HUES48 (cell line): ENCODE data around the gene DNLZ.
"Not testable (repeated sequence)": the region's sequence is repeated elsewhere in the genome, so short reads cannot be mapped to it uniquely, and the experiment has no call there.

Source experiments
- H3K27ac ChIP-seq: one replicate; pipeline ENCODE4 v1.7.0; 2013; ENCODE audit warnings: low read depth, low read length, inconsistent platforms
- H3K27me3 ChIP-seq: 2 replicates; pipeline ENCODE4 v1.6.1; 2013; ENCODE audit warnings: mild to moderate bottlenecking, low read length; ENCODE audit not compliant: control insufficient read depth, insufficient read depth
- H3K36me3 ChIP-seq: 2 replicates; pipeline ENCODE4 v1.6.1; 2013; ENCODE audit warnings: low read length; ENCODE audit not compliant: control insufficient read depth, insufficient read depth
- H3K4me1 ChIP-seq: 2 replicates; pipeline ENCODE4 v1.6.1; 2013; ENCODE audit warnings: mild to moderate bottlenecking, low read length; ENCODE audit not compliant: control insufficient read depth, insufficient read depth
- H3K4me3 ChIP-seq: 2 replicates; pipeline ENCODE4 v1.5.1; 2013; ENCODE audit warnings: mild to moderate bottlenecking, low read depth, low read length
- H3K9ac ChIP-seq: 2 replicates; pipeline ENCODE4 v1.6.1; 2013; ENCODE audit warnings: mild to moderate bottlenecking, low read depth, low read length, moderate library complexity
- H3K9me3 ChIP-seq: 2 replicates; pipeline ENCODE4 v1.6.1; 2013; ENCODE audit warnings: low read length; ENCODE audit not compliant: control insufficient read depth, insufficient read depth

DNLZ gene

DNA sequence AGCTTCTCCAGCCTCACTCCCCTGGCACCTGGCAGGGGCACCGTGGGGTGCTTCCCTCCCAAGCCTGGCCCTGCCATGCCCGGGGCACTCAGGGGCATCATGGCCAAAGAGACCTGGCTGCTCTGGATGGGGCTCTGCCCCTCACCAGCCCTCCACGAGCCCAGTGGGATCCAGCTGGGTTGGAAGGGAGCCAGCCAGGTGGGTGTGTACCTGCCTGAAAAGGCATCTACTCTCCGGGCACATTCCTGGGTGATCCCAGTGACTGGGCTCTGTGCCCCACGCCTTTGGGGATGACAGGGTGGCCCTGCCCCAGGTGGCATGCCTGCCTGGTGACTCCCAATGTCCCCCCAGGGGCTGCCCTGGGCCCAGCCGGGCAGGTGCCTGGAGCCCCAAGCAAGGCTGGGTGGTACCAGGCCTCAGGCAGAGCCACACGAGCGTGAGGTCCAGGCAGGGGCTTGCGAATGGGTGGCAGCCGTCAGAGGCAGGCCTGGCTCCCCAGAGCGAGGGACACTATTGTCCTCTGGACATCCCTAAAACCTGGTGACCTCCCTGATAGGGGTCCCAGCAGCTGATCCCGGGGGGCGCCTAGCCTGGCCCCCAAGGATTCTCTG is 35.4 kb downstream of the DNLZ start:
- H3K27ac ChIP-seq = no peak overlapping the region
- no peaks in the 10 kb centered on the region for H3K27me3 ChIP-seq
- peak overlapping the region; percentile 4; the same call in 1 of the 2 replicates for H3K9ac ChIP-seq
- H3K36me3 ChIP-seq = no peaks in the 10 kb centered on the region
- no peaks in the 10 kb centered on the region for H3K9me3 ChIP-seq
- peak overlapping the region; percentile 20 for H3K4me3 ChIP-seq
- peaks cover 19% of the 10 kb centered on the region for H3K4me1 ChIP-seq

DNA sequence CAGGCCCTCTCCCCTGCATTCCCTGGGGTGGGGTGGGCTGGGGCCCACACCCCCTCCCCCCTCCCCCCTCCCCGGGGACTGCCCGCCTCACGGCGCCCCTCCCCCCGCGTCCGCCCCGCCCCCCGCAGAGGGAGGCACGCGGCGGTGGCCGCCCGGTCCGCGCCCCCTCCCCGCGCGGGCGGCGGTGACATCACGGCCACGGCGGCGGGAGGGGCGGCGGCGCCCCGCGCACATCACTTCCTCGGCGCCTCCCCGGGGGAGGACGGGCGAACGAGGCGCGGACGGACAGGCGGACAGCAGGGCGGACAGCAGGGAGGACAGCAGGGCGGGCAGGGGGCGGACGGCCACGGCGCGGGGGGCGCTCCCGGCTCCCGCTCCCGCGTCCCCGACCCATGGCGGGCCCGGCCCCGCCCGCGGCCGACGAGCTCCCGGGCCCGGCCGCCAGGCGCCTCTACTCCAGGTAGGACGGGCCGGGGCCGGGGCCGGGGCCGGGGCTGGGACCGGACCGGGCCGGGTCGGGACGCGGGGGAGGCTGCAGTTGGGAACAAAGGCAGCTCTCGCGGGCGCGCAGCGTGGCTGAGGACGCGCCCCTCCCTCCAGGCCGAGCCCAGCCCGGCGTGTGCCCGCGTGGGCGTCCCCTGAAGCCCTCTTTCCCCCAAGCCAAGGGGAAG is 36.1 kb downstream of the DNLZ start, which contains the start of gene GPSM1:
Gene GPSM1, plus strand, starts transcription at position 236 of the 671 bp plus-strand sequence. Its CDS starts 157 bp downstream, at position 393.
- H3K9me3 ChIP-seq = no peaks in the 10 kb centered on the region
- H3K4me3 ChIP-seq = peak within 1 kb of the TSS; percentile 57
- peak within 1 kb of the TSS; percentile 50 for H3K27ac ChIP-seq
- H3K9ac ChIP-seq = peak within 1 kb of the TSS; percentile 4; the same call in 1 of the 2 replicates
- H3K36me3 ChIP-seq = no peaks in the 10 kb centered on the region
- H3K4me1 ChIP-seq = peaks cover 19% of the 10 kb centered on the region
- no peaks in the 10 kb centered on the region for H3K27me3 ChIP-seq

DNA sequence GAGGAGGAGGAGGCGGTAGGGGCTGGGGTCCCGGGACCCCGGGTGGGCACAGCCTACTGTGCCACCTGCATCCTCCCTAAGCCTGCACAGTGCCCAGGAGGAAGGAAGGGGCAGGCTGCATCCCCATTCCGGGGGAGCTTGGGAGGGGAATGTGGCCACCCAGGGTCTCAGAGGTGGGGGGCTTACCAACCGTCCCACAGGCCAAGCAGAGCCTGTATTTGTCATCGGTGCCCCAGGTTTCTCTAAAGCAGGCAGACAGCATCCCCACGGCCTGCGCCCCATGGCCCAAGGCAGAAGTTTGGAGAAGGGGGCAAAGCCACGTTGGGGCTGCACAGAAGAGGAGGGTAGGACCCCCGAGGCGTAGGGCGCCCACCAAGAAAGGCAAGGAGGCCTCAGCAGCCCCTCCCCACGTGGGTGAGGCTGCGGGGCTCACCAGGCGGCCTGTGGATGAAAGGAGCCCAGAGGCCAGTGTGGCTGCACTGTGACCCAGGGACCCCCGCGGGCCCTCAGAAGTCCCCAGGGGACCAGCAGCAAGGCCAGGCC is 36.7 kb downstream of the DNLZ start:
- Histone ChIP-seq H3K4me3 (peak overlapping the region; percentile 42; the same call in 1 of the 2 replicates), H3K9ac (no peak overlapping the region)

DNA sequence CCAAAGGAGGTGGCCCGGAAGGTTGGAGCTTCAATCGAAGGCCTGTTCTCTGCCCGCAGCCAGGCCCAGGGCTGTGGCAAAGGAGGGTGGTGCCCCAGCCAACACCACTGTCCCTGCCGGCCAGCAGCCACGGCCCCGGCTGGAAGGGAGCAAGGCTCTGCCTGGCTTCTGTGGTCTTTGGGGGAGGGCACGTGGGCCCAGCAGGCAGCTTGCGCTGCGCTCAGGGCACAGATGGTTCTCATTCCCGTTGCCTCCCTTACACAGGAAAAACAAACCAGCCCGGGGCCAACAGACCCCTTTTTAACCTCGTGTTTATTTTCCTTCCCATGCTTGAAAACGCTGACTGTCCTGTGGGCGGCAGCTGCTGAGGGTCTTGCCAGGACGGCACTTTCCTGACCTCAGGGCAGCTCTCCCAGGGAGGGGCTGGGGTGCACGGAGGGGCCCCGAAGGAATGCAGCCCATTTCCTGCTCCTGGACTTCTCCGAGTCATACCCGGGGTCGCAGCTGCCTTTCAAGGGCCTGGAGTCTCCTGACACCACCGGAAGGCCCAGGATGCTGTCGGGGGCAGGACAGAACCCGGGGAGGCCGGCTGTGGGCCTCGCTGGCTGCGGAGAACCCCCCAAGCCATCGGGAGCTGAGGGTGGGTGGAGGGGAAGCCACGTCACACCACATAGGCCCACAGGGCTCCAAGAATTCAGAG is 37.3 kb downstream of the DNLZ start:
- Histone ChIP-seq H3K36me3 (no peaks in the 10 kb centered on the region), H3K4me1 (peaks cover 19% of the 10 kb centered on the region), H3K27ac (peak overlapping the region; percentile 50), H3K27me3 (no peaks in the 10 kb centered on the region), H3K9me3 (no peaks in the 10 kb centered on the region), H3K4me3 (no peak overlapping the region), H3K9ac (no peak overlapping the region)

More for the DNA sequence above, 36.7 kb downstream of the DNLZ start:
- H3K27ac ChIP-seq = peak overlapping the region; percentile 50
- H3K9me3 ChIP-seq = no peaks in the 10 kb centered on the region
- peaks cover 19% of the 10 kb centered on the region for H3K4me1 ChIP-seq
- H3K27me3 ChIP-seq = no peaks in the 10 kb centered on the region
- H3K36me3 ChIP-seq = no peaks in the 10 kb centered on the region

DNA sequence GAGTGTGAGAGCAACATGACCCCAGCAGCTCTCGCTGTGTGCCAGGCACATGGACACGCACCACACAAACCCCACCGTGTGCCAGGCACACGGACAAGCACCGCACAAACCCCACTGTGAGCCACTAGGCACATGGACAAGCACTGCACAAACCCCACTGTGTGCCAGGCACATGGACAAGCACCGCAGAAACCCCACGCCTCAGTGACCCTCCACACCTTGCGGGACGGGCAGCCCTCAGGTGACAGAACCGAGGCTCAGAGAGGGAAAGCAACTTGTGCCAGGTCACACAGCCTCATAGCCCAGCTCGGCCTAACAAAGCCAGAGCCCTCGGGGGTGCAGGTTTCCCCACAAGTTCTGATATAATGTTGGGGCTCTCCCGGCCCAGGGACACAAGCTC is 38.2 kb downstream of the DNLZ start:
- no peak overlapping the region for H3K27ac ChIP-seq
- no peaks in the 10 kb centered on the region for H3K36me3 ChIP-seq
- no peak overlapping the region for H3K4me3 ChIP-seq
- no peaks in the 10 kb centered on the region for H3K9me3 ChIP-seq
- H3K9ac ChIP-seq = no peak overlapping the region
- peaks cover 19% of the 10 kb centered on the region for H3K4me1 ChIP-seq
- H3K27me3 ChIP-seq = no peaks in the 10 kb centered on the region

DNA sequence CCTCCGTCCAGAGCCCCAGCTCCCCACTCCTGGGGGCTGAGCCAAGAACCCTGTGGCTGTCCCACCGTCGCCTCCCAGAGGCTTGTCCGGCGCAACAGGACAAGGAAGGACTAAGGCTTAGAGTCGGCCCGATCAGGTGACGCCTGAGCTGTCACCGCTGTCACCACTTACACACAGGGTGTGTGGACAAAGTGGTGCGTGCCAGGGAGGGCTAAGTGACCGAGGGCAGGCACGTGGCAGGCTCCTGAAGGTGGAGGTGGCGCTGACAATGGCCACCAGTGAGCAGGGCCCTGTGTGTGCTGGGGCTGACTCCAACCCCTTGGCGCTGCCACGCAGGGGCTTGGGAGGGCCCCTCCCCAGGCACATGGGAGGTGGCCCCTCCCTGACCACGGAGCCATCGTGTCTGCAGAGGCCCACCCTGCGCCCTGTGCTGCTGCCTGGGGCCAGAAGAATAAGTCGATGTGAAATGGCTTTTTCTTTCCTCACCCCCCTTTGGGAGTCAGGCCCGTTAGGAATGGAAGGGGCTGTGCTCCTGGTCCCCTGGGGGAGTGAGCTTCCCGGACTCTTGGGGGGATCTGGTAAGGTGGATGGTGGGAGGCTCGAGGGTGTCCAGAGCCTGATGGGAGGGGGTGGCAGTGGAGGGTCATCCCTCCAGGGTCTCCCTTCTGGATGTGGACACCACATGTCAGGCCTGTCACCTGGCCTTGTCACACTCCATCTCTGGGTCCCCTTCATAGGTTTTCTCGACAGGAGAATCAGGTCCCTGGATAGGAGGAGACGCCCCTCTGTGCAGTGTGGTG is 38.8 kb downstream of the DNLZ start:
- no peaks in the 10 kb centered on the region for H3K9me3 ChIP-seq
- no peak overlapping the region for H3K27ac ChIP-seq
- H3K9ac ChIP-seq = no peak overlapping the region
- peaks cover 19% of the 10 kb centered on the region for H3K4me1 ChIP-seq
- H3K36me3 ChIP-seq = no peaks in the 10 kb centered on the region
- no peaks in the 10 kb centered on the region for H3K27me3 ChIP-seq
- H3K4me3 ChIP-seq = no peak overlapping the region

DNA sequence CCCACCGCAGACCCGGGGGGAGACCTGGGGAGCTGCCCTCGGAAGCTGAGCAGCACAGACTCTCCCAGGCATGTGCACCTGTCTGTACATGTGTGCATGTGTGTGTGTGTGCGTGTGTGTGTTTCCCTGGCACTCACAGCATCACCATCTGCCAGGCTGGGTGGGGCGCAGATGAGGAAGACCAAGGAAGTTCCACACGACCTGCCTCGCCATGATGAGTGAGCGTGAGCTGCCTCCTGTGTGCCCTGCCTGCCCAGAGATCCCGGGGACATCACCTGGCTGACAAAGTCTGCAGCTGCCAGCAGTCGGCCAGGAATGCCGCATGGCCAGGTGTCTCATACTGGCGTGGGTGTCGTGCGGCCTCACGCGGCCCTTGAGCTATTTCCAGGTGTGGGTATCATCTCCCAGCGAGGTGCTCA is 40.2 kb downstream of the DNLZ start:
- no peak overlapping the region for H3K27ac ChIP-seq
- H3K9me3 ChIP-seq = no peaks in the 10 kb centered on the region
- no peak overlapping the region for H3K4me3 ChIP-seq
- no peak overlapping the region for H3K9ac ChIP-seq
- no peaks in the 10 kb centered on the region for H3K27me3 ChIP-seq
- H3K36me3 ChIP-seq = no peaks in the 10 kb centered on the region
- H3K4me1 ChIP-seq = peaks cover 18% of the 10 kb centered on the region

DNA sequence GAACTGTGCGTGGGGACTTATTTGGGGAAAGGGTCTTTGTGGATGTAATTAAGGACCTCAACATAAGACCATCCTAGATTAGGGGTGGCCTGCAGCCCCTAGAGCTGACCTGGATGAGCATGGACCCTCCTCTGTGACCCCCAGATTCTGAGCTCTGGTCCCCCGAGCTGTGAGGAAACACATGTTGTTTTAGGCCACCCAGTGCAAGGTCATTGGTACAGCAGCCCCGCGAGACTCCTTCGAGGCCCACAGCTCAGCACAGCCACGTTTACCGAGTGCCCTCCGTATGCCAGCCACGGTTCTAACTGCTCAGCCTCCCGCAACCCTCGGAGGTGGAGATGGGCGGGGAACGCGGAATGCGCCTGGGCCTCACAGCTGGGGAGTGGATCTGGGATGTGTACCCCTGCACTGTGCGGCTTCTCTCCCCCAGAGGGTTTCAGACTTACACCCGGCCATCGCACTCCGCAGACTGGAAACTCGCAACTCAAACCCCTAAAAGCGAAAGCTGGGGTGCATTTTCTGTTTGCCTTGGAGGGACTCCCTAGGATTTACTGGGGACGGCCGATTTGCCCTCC is 40.7 kb downstream of the DNLZ start:
- Histone ChIP-seq H3K36me3 (no peaks in the 10 kb centered on the region), H3K4me1 (peaks cover 14% of the 10 kb centered on the region), H3K9ac (no peak overlapping the region), H3K27ac (no peak overlapping the region), H3K4me3 (no peak overlapping the region), H3K9me3 (no peaks in the 10 kb centered on the region), H3K27me3 (no peaks in the 10 kb centered on the region)

DNA sequence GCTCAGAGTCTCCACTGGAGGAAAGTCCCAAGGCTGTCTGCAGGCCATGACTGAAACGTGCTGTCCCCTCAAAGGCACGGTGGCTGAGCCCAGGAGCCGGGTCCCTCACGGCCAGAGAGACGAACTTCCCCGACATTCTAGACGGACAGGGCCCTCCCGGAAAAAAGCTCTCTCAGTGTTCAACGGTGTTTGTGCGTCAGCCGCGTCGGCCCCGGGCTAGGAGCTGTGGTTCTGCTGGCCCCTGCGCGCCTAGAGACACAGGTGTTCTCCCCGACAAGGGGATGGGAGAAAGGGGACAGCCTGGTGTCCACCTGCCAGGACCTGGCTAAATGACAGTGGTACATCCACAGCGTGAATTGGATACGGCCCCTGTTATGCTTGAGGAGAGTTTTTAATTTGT is 42.0 kb downstream of the DNLZ start:
- Histone ChIP-seq H3K4me1 (peaks cover 9% of the 10 kb centered on the region), H3K27ac (no peak overlapping the region)

DNA sequence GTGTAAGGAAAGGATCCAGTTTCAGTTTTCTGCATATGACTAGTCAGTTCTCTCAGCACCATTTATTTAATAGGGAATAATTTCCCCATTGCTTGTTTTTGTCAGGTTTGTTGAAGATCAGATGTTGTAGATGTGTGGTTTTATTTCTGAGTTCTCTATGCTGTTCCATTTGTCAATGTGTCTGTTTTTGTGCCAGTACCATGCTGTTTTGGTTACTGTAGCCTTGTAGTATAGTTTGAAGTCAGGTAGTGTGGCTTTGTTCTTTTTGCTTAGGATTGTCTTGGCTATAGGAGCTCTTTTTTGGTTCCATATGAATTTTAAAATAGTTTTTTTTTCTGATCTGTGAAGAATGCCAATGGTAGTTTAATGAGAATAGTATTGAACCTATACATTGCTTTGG is 42.6 kb downstream of the DNLZ start:
- H3K4me3 ChIP-seq, H3K9me3 ChIP-seq, H3K27me3 ChIP-seq, H3K36me3 ChIP-seq, H3K4me1 ChIP-seq, H3K27ac ChIP-seq, H3K9ac ChIP-seq: not testable (repeated sequence)

More for the DNA sequence above, 42.0 kb downstream of the DNLZ start:
- Histone ChIP-seq H3K27me3 (no peaks in the 10 kb centered on the region), H3K4me3 (no peak overlapping the region), H3K9ac (no peak overlapping the region), H3K36me3 (no peaks in the 10 kb centered on the region), H3K9me3 (no peaks in the 10 kb centered on the region)
